HAP-1 (cell line): ENCODE data around the gene CUX1.

ENCODE experiments used
- DNase-seq, 2 experiments: peaks; one replicate each; pipeline ENCODE4 v3.0.0-alpha.2; 2016 to 2020; ENCODE audit warnings: low spot score in 2 of 2
- H3K27me3 ChIP-seq: fragments of 250-450 bp; sonication (Bioruptor Pico); 2 replicates; pipeline ENCODE4 v1.5.1; 2020; ENCODE audit warnings: low read depth, mild to moderate bottlenecking, moderate library complexity
- H3K36me3 ChIP-seq: fragments of 250-450 bp; sonication (Bioruptor Pico); replicated peaks from 2 replicates; pipeline ENCODE4 v1.5.1; 2020; ENCODE audit warnings: mild to moderate bottlenecking
- H3K4me1 ChIP-seq: fragments of 250-450 bp; sonication (Bioruptor Pico); 2 replicates; pipeline ENCODE4 v1.5.1; 2020; ENCODE audit warnings: mild to moderate bottlenecking
- H3K4me3 ChIP-seq: fragments of 250-450 bp; sonication (Bioruptor Pico); 2 replicates; pipeline ENCODE4 v1.5.1; 2020; ENCODE audit warnings: mild to moderate bottlenecking, moderate library complexity
- H3K9me3 ChIP-seq: fragments of 250-450 bp; sonication (Bioruptor Pico); 2 replicates; pipeline ENCODE4 v1.5.1; 2020; ENCODE audit warnings: mild to moderate bottlenecking, moderate library complexity
- in situ Hi-C: fragments of 300-500 bp; cut with MboI; formaldehyde crosslinking; loops from 3 replicates; pipeline ENCODE4 v1.14.3; 2020; ENCODE audit warnings: low sequenced_read_pairs, inconsistent platforms, mixed read lengths

CUX1 gene

GRCh38 chr7:101868191-101868950 is 50.9 kb downstream of the CUX1 start:
- DNase-seq: no peak
- no peaks in the 10 kb centered on the region for H3K9me3 ChIP-seq
- H3K4me1 ChIP-seq: peaks cover 17% of the 10 kb centered on the region
- no peaks in the 10 kb centered on the region for H3K27me3 ChIP-seq
- no peak overlapping the region for H3K4me3 ChIP-seq
- H3K36me3 ChIP-seq: no peaks in the 10 kb centered on the region
- in situ Hi-C loops: no loop called here

GRCh38 chr7:101869026-101869900 is 51.8 kb downstream of the CUX1 start:
- no peaks in the 10 kb centered on the region for H3K9me3 ChIP-seq
- H3K4me1 ChIP-seq: peaks cover 17% of the 10 kb centered on the region
- no peak overlapping the region for H3K4me3 ChIP-seq
- peak in 1 of 2 experiments; percentile 38 for DNase-seq
- H3K27me3 ChIP-seq: no peaks in the 10 kb centered on the region
- in situ Hi-C loops: no loop called here
- no peaks in the 10 kb centered on the region for H3K36me3 ChIP-seq

DNA sequence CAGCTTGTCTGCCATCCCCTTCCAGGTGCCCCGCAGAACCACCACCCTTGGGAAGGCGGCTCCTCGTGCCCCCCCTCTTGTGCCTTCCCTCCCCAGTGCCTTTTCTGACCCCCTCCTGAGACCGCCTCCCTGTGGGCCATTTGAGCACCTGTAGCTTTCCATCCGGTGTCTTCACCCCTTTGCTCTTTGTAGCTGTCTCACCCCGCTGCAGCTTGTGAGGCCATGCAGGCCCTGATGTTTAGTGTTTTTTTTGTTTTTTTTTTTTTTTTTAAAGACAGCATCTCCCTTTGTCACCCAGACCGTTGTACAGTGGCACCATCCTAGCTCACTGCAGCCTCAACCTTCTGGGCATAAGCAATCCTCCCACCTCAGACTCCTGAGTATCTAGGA is 52.5 kb downstream of the CUX1 start:
- Histone ChIP-seq H3K36me3 (no peaks in the 10 kb centered on the region), H3K4me3 (no peak overlapping the region), H3K9me3 (no peaks in the 10 kb centered on the region), H3K27me3 (no peaks in the 10 kb centered on the region), H3K4me1 (peaks cover 17% of the 10 kb centered on the region)
- in situ Hi-C loops: no loop called here
- no peak for DNase-seq

DNA sequence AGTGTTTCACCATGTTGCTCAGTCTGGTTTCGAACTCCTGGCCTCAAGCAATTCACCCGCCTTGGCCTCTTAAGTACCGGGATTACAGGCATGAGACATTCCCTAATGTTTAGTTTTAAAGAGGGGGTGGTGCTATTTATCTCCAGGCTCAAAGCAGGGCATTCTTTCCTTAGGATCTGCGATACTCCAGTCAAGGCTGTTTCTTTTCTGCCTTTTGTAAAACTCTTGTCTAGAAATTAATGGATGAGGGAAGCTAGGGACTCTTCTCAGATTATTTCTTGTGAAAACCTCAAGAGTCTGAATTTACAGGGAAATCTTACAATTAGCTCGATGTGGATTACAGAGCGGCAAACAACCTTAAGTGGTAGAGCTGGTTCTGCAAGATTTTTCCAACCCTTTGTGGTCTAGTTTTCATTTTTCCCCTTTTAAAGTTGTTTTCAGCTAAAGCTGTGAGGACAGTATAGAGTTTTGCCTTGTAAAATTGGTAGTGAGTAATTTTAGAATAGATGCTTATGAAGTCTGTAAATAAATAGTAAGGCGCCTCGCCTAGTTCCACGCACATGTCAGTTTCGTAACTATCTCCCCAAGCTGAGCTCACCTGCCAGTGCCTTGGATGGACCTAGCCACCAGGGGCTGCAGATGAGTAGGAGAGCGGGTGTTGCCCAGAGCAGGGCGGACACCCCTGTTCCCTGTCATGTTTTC is 53.1 kb downstream of the CUX1 start:
- peak; percentile 28 to 52 for DNase-seq
- no peaks in the 10 kb centered on the region for H3K9me3 ChIP-seq
- no peaks in the 10 kb centered on the region for H3K36me3 ChIP-seq
- no peak overlapping the region for H3K4me3 ChIP-seq
- no peaks in the 10 kb centered on the region for H3K27me3 ChIP-seq
- in situ Hi-C loops: no loop called here
- H3K4me1 ChIP-seq: peaks cover 17% of the 10 kb centered on the region

- no peak overlapping the region for H3K4me3 ChIP-seq
- no peaks in the 10 kb centered on the region for H3K9me3 ChIP-seq
- no peaks in the 10 kb centered on the region for H3K36me3 ChIP-seq
- peaks cover 17% of the 10 kb centered on the region for H3K4me1 ChIP-seq
- in situ Hi-C loops: no loop called here
- H3K27me3 ChIP-seq: no peaks in the 10 kb centered on the region
- no peak for DNase-seq
These were observed 53.9 kb downstream of the CUX1 start for GRCh38 chr7:101871351-101871750.

DNA sequence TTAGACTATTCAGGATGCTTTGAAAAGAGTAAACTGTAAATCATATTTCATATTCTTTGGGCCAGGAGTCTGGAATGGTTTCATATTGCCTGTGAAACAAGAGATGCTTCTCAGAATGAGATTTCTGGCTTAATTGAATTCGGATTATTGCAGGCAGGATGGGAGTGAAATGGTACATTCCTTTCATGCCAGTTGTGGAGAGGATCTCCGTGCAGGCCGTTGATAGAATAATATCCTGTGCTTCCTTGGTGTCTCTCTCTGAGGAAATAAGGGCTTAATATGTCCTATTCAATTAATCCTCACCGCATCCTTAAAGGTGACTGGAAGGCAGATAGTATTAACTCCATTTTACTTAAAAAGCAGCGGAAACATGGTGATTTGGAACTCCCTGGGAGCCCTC is 56.6 kb downstream of the CUX1 start:
- H3K9me3 ChIP-seq: no peaks in the 10 kb centered on the region
- peaks cover 28% of the 10 kb centered on the region for H3K4me1 ChIP-seq
- no peak for DNase-seq
- in situ Hi-C loops: no loop called here
- peaks cover 2% of the 10 kb centered on the region; the same call in 1 of the 2 replicates for H3K36me3 ChIP-seq
- no peak overlapping the region for H3K4me3 ChIP-seq
- H3K27me3 ChIP-seq: no peaks in the 10 kb centered on the region

- H3K4me1 ChIP-seq: peaks cover 17% of the 10 kb centered on the region
- H3K36me3 ChIP-seq: peaks cover 2% of the 10 kb centered on the region; the same call in 1 of the 2 replicates
- no peak overlapping the region for H3K4me3 ChIP-seq
- in situ Hi-C loops: no loop called here
- no peak for DNase-seq
- no peaks in the 10 kb centered on the region for H3K27me3 ChIP-seq
- no peaks in the 10 kb centered on the region for H3K9me3 ChIP-seq
These were observed 57.9 kb downstream of the CUX1 start for GRCh38 chr7:101875283-101875846.

DNA sequence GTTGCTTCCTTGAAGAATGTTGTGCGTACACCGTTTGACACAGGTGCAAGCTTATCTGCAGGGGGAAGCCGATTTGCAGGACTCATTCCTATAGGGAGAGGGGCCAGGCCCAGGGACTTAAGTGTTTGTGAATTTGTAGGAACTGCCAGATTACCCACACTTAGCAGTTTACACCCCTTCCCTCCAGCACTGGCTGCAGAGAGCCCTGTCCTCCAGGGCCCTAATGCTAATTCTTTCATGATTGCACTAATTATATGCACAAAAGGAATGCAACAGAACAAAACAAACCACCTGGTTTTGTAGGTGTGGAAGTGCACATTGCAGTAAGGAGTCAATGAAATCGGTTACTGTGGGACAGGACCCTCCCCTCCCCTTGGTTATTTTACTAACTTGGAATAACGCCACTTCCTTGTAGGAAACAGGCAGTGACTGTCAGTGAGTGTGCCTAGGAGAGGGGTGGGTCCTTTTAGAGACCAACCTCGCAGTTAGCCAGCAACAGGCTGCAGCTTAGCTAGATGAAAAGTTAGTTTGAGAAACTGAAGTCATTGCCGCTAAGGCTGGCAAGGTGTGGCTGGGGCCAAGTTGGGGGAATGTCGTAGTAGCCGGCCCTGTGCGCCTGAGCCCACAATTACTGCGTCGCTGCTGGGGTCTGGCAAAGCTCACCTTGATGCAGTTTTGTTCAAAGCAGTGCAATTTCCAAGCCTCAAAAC is 60.6 kb downstream of the CUX1 start:
- no peaks in the 10 kb centered on the region for H3K27me3 ChIP-seq
- no peak overlapping the region for H3K4me3 ChIP-seq
- H3K9me3 ChIP-seq: no peaks in the 10 kb centered on the region
- peaks cover 2% of the 10 kb centered on the region; the same call in 1 of the 2 replicates for H3K36me3 ChIP-seq
- peaks cover 22% of the 10 kb centered on the region for H3K4me1 ChIP-seq
- in situ Hi-C loops: no loop called here
- no peak for DNase-seq

GRCh38 chr7:101878938-101879337 is 61.5 kb downstream of the CUX1 start:
- Histone ChIP-seq H3K9me3 (no peaks in the 10 kb centered on the region), H3K4me1 (peaks cover 25% of the 10 kb centered on the region), H3K36me3 (peaks cover 2% of the 10 kb centered on the region; the same call in 1 of the 2 replicates), H3K4me3 (no peak overlapping the region), H3K27me3 (no peaks in the 10 kb centered on the region)
- no peak for DNase-seq
- in situ Hi-C loops: no loop called here

DNA sequence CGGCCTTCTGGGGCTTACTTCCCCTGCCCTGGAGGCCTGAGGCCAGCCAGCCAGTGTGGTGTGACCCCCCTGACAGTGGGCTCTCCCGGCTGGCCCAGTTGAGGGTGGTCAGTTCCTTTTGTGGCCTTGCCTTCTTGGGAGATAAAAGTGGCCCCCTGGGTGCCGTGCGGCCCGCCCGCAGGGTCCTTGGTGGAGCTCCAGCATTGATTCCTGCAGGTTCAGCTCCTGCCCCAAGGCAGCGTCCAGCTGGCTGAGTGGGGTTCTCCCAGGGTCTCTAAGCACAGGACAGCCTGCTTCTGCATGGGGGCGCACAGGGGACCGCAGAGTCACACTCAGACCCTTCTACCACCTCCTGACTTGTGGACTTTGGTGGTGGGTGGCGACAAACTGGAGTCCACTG is 62.1 kb downstream of the CUX1 start:
- no peaks in the 10 kb centered on the region for H3K9me3 ChIP-seq
- in situ Hi-C loops: no loop called here
- DNase-seq: no peak
- peaks cover 2% of the 10 kb centered on the region; the same call in 1 of the 2 replicates for H3K36me3 ChIP-seq
- peaks cover 27% of the 10 kb centered on the region for H3K4me1 ChIP-seq
- no peaks in the 10 kb centered on the region for H3K27me3 ChIP-seq
- H3K4me3 ChIP-seq: no peak overlapping the region

- peaks cover 33% of the 10 kb centered on the region for H3K4me1 ChIP-seq
- H3K36me3 ChIP-seq: peaks cover 2% of the 10 kb centered on the region; the same call in 1 of the 2 replicates
- H3K27me3 ChIP-seq: no peaks in the 10 kb centered on the region
- no peak for DNase-seq
- H3K4me3 ChIP-seq: no peak overlapping the region
- in situ Hi-C loops: no loop called here
- H3K9me3 ChIP-seq: no peaks in the 10 kb centered on the region
These were observed 63.0 kb downstream of the CUX1 start for GRCh38 chr7:101880282-101881054.

GRCh38 chr7:101882005-101882421 is 64.6 kb downstream of the CUX1 start:
- in situ Hi-C loops: no loop called here
- H3K27me3 ChIP-seq: no peaks in the 10 kb centered on the region
- DNase-seq: no peak
- no peaks in the 10 kb centered on the region for H3K9me3 ChIP-seq
- H3K36me3 ChIP-seq: peaks cover 1% of the 10 kb centered on the region; the same call in 1 of the 2 replicates
- peaks cover 29% of the 10 kb centered on the region for H3K4me1 ChIP-seq
- H3K4me3 ChIP-seq: no peak overlapping the region
